ENCODE data around the gene SAXO2.
"Not testable (repeated sequence)": the region's sequence is repeated elsewhere in the genome, so short reads cannot be mapped to it uniquely, and the experiment has no call there.

DNA sequence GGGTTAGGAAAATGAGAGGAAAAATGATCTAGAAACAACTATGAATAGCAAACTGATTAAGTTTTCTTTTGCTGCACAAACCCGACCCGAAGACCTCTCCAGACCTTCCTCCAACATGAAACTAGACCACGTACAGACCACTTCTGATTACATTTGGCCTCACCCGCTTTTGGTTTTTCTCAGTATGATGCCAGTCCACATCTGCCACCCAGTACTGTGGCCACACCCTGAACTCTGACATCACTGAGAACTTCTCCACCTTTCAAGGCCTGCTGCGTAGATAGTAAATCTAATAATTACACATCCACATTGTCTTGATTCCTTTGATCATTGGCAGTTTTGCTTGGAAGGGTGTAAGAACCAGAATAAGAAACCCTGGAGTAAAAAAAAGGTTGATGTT is 16.7 kb upstream of the SAXO2 start:
- not testable (repeated sequence) for TF ChIP-seq POLR2A (IDR thresholded peaks at IDR 0.05); EP300 (IDR thresholded peaks at IDR 0.05; ENCODE audit: low read depth); POLR2AphosphoS5 (IDR thresholded peaks at IDR 0.05)
- TF ChIP-seq, protein P1, sequence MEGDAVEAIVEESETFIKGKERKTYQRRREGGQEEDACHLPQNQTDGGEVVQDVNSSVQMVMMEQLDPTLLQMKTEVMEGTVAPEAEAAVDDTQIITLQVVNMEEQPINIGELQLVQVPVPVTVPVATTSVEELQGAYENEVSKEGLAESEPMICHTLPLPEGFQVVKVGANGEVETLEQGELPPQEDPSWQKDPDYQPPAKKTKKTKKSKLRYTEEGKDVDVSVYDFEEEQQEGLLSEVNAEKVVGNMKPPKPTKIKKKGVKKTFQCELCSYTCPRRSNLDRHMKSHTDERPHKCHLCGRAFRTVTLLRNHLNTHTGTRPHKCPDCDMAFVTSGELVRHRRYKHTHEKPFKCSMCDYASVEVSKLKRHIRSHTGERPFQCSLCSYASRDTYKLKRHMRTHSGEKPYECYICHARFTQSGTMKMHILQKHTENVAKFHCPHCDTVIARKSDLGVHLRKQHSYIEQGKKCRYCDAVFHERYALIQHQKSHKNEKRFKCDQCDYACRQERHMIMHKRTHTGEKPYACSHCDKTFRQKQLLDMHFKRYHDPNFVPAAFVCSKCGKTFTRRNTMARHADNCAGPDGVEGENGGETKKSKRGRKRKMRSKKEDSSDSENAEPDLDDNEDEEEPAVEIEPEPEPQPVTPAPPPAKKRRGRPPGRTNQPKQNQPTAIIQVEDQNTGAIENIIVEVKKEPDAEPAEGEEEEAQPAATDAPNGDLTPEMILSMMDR (IDR thresholded peaks at IDR 0.05): not testable (repeated sequence)

Measured in transverse colon (tissue), 4 donors.